Liver (tissue), 9 donors: Measurements from ENCODE around the gene HOOK2. TPM values are rescaled to one million over a fixed set of nuclear protein-coding genes. Genes with fewer than 3 reads are reported as not detected.

ENCODE experiments used
- DNase-seq: peaks from one replicate; pipeline ENCODE4 v3.0.0-alpha.2; 2017; ENCODE audit warnings: low spot score
- H3K27ac ChIP-seq, 2 donors: one replicate each; pipeline ENCODE4 v1.7.0; 2013; ENCODE audit warnings: inconsistent platforms in 2 of 2, low read length in 2 of 2, control low read depth in 1 of 2, low read depth in 1 of 2, mild to moderate bottlenecking in 1 of 2
- H3K27me3 ChIP-seq, 4 donors: one replicate each; pipeline versions ENCODE4 v1.6.1 to v1.7.0; 2013; ENCODE audit warnings: low read length in 3 of 4, inconsistent platforms in 1 of 4, mild to moderate bottlenecking in 1 of 4, moderate library complexity in 1 of 4; ENCODE audit not compliant: control insufficient read depth in 4 of 4, insufficient read depth in 4 of 4
- H3K36me3 ChIP-seq, 4 donors: one replicate each; pipeline versions ENCODE4 v1.6.1 to v1.7.0; 2013; ENCODE audit warnings: low read length in 3 of 4, mild to moderate bottlenecking in 3 of 4, low read depth in 1 of 4, moderate library complexity in 1 of 4; ENCODE audit not compliant: control insufficient read depth in 4 of 4, insufficient read depth in 3 of 4
- H3K4me1 ChIP-seq, 4 donors: one replicate each; pipeline versions ENCODE4 v1.6.1 to v1.7.0; 2013; ENCODE audit warnings: low read length in 3 of 4, mild to moderate bottlenecking in 3 of 4, moderate library complexity in 1 of 4; ENCODE audit not compliant: control insufficient read depth in 4 of 4, insufficient read depth in 4 of 4
- H3K4me3 ChIP-seq, 3 donors: one replicate each; pipeline versions ENCODE4 v1.6.1 to v1.7.0; 2013; ENCODE audit warnings: low read length in 3 of 3, control low read depth in 1 of 3, low read depth in 1 of 3, mild to moderate bottlenecking in 1 of 3
- H3K9ac ChIP-seq, 2 donors: one replicate each; pipeline ENCODE4 v1.7.0; 2013; ENCODE audit warnings: low read length in 2 of 2, mild to moderate bottlenecking in 2 of 2, moderate library complexity in 2 of 2, control low read depth in 1 of 2, low read depth in 1 of 2
- H3K9me3 ChIP-seq, 4 donors: one replicate each; pipeline versions ENCODE4 v1.6.1 to v1.7.0; 2013; ENCODE audit warnings: low read length in 3 of 4; ENCODE audit not compliant: control insufficient read depth in 4 of 4
- ATF3 ChIP-seq: IDR thresholded peaks from 2 replicates; pipeline ENCODE4 v1.6.1; 2016; ENCODE audit warnings: antibody characterized with exemption
- CTCF ChIP-seq: fragments of 150-350 bp; IDR thresholded peaks from 2 replicates; pipeline ENCODE4 v1.5.1; 2017; ENCODE audit warnings: improper control_type of control experiment, low read depth, low read length; ENCODE audit not compliant: missing input control
- EGR1 ChIP-seq, 2 donors: IDR thresholded peaks; 2 replicates each; pipeline ENCODE4 v1.6.1; 2016 to 2018; ENCODE audit warnings: antibody characterized with exemption in 2 of 2, low read depth in 2 of 2
- FOXA1 ChIP-seq: IDR thresholded peaks from 2 replicates; pipeline ENCODE4 v1.6.1; 2016; ENCODE audit warnings: antibody characterized with exemption
- FOXA2 ChIP-seq: IDR thresholded peaks from 2 replicates; pipeline ENCODE4 v1.6.1; 2016; ENCODE audit warnings: antibody characterized with exemption
- GABPA ChIP-seq, 2 donors: IDR thresholded peaks in 1 of 2; conservative IDR thresholded peaks in 1 of 2; 2 replicates each; pipeline ENCODE4 v1.6.1; 2016; ENCODE audit warnings: antibody characterized with exemption in 2 of 2, mild to moderate bottlenecking in 1 of 2, moderate library complexity in 1 of 2
- HNF4A ChIP-seq, 2 donors: conservative IDR thresholded peaks; 2 replicates each; pipeline ENCODE4 v1.6.1; 2016; ENCODE audit warnings: antibody characterized with exemption in 2 of 2, mild to moderate bottlenecking in 2 of 2
- HNF4G ChIP-seq: IDR thresholded peaks from 2 replicates; pipeline ENCODE4 v1.6.1; 2016; ENCODE audit warnings: antibody characterized with exemption
- JUND ChIP-seq, 2 donors: IDR thresholded peaks; 2 replicates each; pipeline ENCODE4 v1.6.1; 2016; ENCODE audit warnings: antibody characterized with exemption in 2 of 2
- NR2F2 ChIP-seq: IDR thresholded peaks from 2 replicates; pipeline ENCODE4 v1.6.1; 2016; ENCODE audit warnings: antibody characterized with exemption
- REST ChIP-seq: IDR thresholded peaks from 2 replicates; pipeline ENCODE4 v1.6.1; 2016; ENCODE audit warnings: antibody characterized with exemption, mild to moderate bottlenecking
- RXRA ChIP-seq, 2 donors: IDR thresholded peaks; 2 replicates each; pipeline ENCODE4 v1.6.1; 2017 to 2018; ENCODE audit warnings: antibody characterized with exemption in 2 of 2, mild to moderate bottlenecking in 1 of 2
- TAF1 ChIP-seq: conservative IDR thresholded peaks from 2 replicates; pipeline ENCODE4 v1.6.1; 2016; ENCODE audit warnings: antibody characterized with exemption, mild to moderate bottlenecking
- YY1 ChIP-seq: IDR thresholded peaks from 2 replicates; pipeline ENCODE4 v1.6.1; 2016; ENCODE audit warnings: antibody characterized with exemption, mild to moderate bottlenecking
- WGBS: extraction: QIAGEN DNeasy Blood & Tissue Kit; methylation state at CpG from one replicate; pipeline ENCODE4 v1.1.7; 2013; 5-methylcytosine and 5-hydroxymethylcytosine counted together
- polyA plus RNA-seq, 2 donors: library from polyadenylated mRNA; stranded (reverse) in 1 of 2; unstranded in 1 of 2; fragments of 200-250 nt in 1 of 2; fragments of >200 nt in 1 of 2; fragmentation: Nextera tagmentation in 1 of 2; extraction: Ambion mirVana in 1 of 2; gene quantifications; one replicate each; pipeline versions ENCODE4 v1.2.1 to v1.2.3, GENCODE V29; 2013 to 2015
- total RNA-seq, 2 donors: library from RNA; depleted of rRNA; stranded (reverse); fragments of >200 nt; gene quantifications; one replicate each; pipeline ENCODE4 v1.2.3, GENCODE V29; 2014
- donor health status: healthy.
- donor health status: healthy.
- donor health status: healthy.
- donor health status: healthy.
- donor health status: healthy.

HOOK2 gene
- total and polyA plus RNA-seq, 4 donors: 11.3 to 36.4 (median 15.0) TPM

- Histone ChIP-seq H3K9ac (no peak overlapping the region), H3K27me3 (peaks cover 0 to 2% (median 0%) of the 10 kb centered on the region in 4 donors), H3K36me3 (peaks cover 9 to 19% (median 12%) of the 10 kb centered on the region in 4 donors), H3K27ac (no peak overlapping the region), H3K4me3 (no peak overlapping the region), H3K9me3 (no peaks in the 10 kb centered on the region), H3K4me1 (no peaks in the 10 kb centered on the region)
- TF ChIP-seq JUND (IDR thresholded peaks at IDR 0.05) (no peak), FOXA2 (no peak), FOXA1 (no peak), CTCF (no peak), ATF3 (no peak), YY1 (no peak), RXRA (IDR thresholded peaks at IDR 0.05) (no peak), GABPA (IDR thresholded peaks at IDR 0.05 in 1 of 2, conservative IDR thresholded peaks at IDR 0.05 in 1 of 2) (no peak), EGR1 (IDR thresholded peaks at IDR 0.05; ENCODE audit: low read depth in 2 of 2) (no peak), TAF1 (no peak), REST (no peak), HNF4G (no peak), HNF4A (conservative IDR thresholded peaks at IDR 0.05) (no peak)
- DNase-seq: no peak
- WGBS: 41% methylated on average over 24 of the region's 24 CpGs
Observed at GRCh38 chr19:12749938-12750521, 25.3 kb downstream of the HOOK2 start.

GRCh38 chr19:12748489-12748888 is 26.9 kb downstream of the HOOK2 start:
- no peak for TF ChIP-seq NR2F2
- TF ChIP-seq REST: no peak
- no peak for TF ChIP-seq FOXA1
- TF ChIP-seq ATF3: no peak
- TF ChIP-seq JUND (IDR thresholded peaks at IDR 0.05): no peak
- no peak for TF ChIP-seq FOXA2
- H3K36me3 ChIP-seq: peaks cover 9 to 24% (median 14%) of the 10 kb centered on the region in 4 donors
- H3K9ac ChIP-seq: no peak overlapping the region
- H3K27ac ChIP-seq: no peak overlapping the region
- H3K4me1 ChIP-seq: no peaks in the 10 kb centered on the region
- whole genome bisulfite sequencing: 84% methylated on average over 6 of the region's 6 CpGs
- no peak for DNase-seq
- H3K27me3 ChIP-seq: peaks cover 0 to 2% (median 0%) of the 10 kb centered on the region in 4 donors
- H3K9me3 ChIP-seq: no peaks in the 10 kb centered on the region
- H3K4me3 ChIP-seq: no peak overlapping the region
